Activated naive CD8-positive, alpha-beta T cell treated with anti-CD3 and anti-CD28 coated beads, Interleukin-2, amount 50 U/mL, for 16 hours (primary cell): ENCODE results near the gene PI4KA.
"Not testable (repeated sequence)": the region's sequence is repeated elsewhere in the genome, so short reads cannot be mapped to it uniquely, and the experiment has no call there.

Experiments used
- DNase-seq: peaks from one replicate; pipeline ENCODE4 v3.0.0-alpha.2; 2020; ENCODE audit warnings: low read depth, low spot score

Gene PI4KA

GRCh38 chr22:20776624-20777405 lies 81.8 kb downstream of the PI4KA start:
- no peak for DNase-seq

GRCh38 chr22:20775342-20775895 lies 83.2 kb downstream of the PI4KA start:
- no peak for DNase-seq

- DNase-seq, result no peak
Observed at GRCh38 chr22:20774882-20775281, 83.7 kb downstream of the PI4KA start.

- DNase-seq, result no peak
Observed at GRCh38 chr22:20773793-20774212, 84.8 kb downstream of the PI4KA start, which contains the start of gene SERPIND1. SERPIND1 (plus strand) TSS chr22:20774113; CDS start chr22:20779313, 5,200 bp downstream.

- no peak for DNase-seq
Observed at GRCh38 chr22:20771918-20772625, 86.5 kb downstream of the PI4KA start.

GRCh38 chr22:20769496-20769826 lies 89.2 kb downstream of the PI4KA start:
- DNase-seq, result not testable (repeated sequence)

- DNase-seq, result no peak
Observed at GRCh38 chr22:20766530-20766929, 92.1 kb downstream of the PI4KA start.

- no peak for DNase-seq
Observed at GRCh38 chr22:20765938-20766337, 92.7 kb downstream of the PI4KA start.

GRCh38 chr22:20764729-20765128 lies 93.9 kb downstream of the PI4KA start:
- no peak for DNase-seq

- DNase-seq, result no peak
Observed at GRCh38 chr22:20764471-20764720, 94.2 kb downstream of the PI4KA start.

- no peak for DNase-seq
Observed at GRCh38 chr22:20763630-20764470, 94.8 kb downstream of the PI4KA start.

GRCh38 chr22:20762233-20762796 lies 96.3 kb downstream of the PI4KA start:
- no peak for DNase-seq

- DNase-seq, result no peak
Observed at GRCh38 chr22:20761536-20761935, 97.1 kb downstream of the PI4KA start.

- DNase-seq, result no peak
Observed at GRCh38 chr22:20760084-20760483, 98.5 kb downstream of the PI4KA start.

GRCh38 chr22:20758688-20759087 lies 99.9 kb downstream of the PI4KA start:
- no peak for DNase-seq

GRCh38 chr22:20756846-20757245 lies 101.8 kb downstream of the PI4KA start:
- no peak for DNase-seq

GRCh38 chr22:20752873-20753272 lies 105.7 kb downstream of the PI4KA start:
- no peak for DNase-seq

GRCh38 chr22:20752104-20752741 lies 106.4 kb downstream of the PI4KA start:
- DNase-seq, result no peak

GRCh38 chr22:20751185-20751851 lies 107.3 kb downstream of the PI4KA start:
- DNase-seq, result no peak

GRCh38 chr22:20750461-20751184 lies 108.0 kb downstream of the PI4KA start:
- no peak for DNase-seq
